ENCODE results near the gene SMYD5.

SMYD5 gene

GRCh38 chr2:73255007-73255644, 41.1 kb downstream of the SMYD5 start:
- Histone ChIP-seq H3K27me3 (replicated peaks; ENCODE audit: control insufficient read depth, insufficient read depth, low read length) (no peaks in the 10 kb centered on the region), H3K4me3 (replicated peaks; ENCODE audit: low read depth, low read length) (no peak overlapping the region), H3K36me3 (ENCODE audit: control insufficient read depth, insufficient read depth, low read length) (peaks cover 44% of the 10 kb centered on the region)
- no peak for DNase-seq (ENCODE audit: extremely low read depth, insufficient read length)
- TF ChIP-seq CTCF (IDR thresholded peaks at IDR 0.05; ENCODE audit: insufficient read depth, low read length, poor library complexity, severe bottlenecking), result no peak

- no peak for DNase-seq (ENCODE audit: extremely low read depth, insufficient read length)
- Histone ChIP-seq H3K4me3 (replicated peaks; ENCODE audit: low read depth, low read length) (no peak overlapping the region), H3K27me3 (replicated peaks; ENCODE audit: control insufficient read depth, insufficient read depth, low read length) (no peaks in the 10 kb centered on the region), H3K36me3 (ENCODE audit: control insufficient read depth, insufficient read depth, low read length) (peaks cover 35% of the 10 kb centered on the region)
- TF ChIP-seq CTCF (IDR thresholded peaks at IDR 0.05; ENCODE audit: insufficient read depth, low read length, poor library complexity, severe bottlenecking), result no peak
These were observed 42.0 kb downstream of the SMYD5 start for GRCh38 chr2:73255907-73256617.

GRCh38 chr2:73256618-73256922, 42.5 kb downstream of the SMYD5 start:
- H3K27me3 ChIP-seq (replicated peaks; ENCODE audit: control insufficient read depth, insufficient read depth, low read length), result no peaks in the 10 kb centered on the region
- H3K36me3 ChIP-seq (ENCODE audit: control insufficient read depth, insufficient read depth, low read length), result peaks cover 32% of the 10 kb centered on the region
- TF ChIP-seq CTCF (IDR thresholded peaks at IDR 0.05; ENCODE audit: insufficient read depth, low read length, poor library complexity, severe bottlenecking), result no peak
- no peak for DNase-seq (ENCODE audit: extremely low read depth, insufficient read length)
- H3K4me3 ChIP-seq (replicated peaks; ENCODE audit: low read depth, low read length), result no peak overlapping the region

GRCh38 chr2:73257021-73257420, 43.0 kb downstream of the SMYD5 start:
- DNase-seq (ENCODE audit: extremely low read depth, insufficient read length), result no peak
- peaks cover 32% of the 10 kb centered on the region for H3K36me3 ChIP-seq (ENCODE audit: control insufficient read depth, insufficient read depth, low read length)
- H3K27me3 ChIP-seq (replicated peaks; ENCODE audit: control insufficient read depth, insufficient read depth, low read length), result no peaks in the 10 kb centered on the region
- H3K4me3 ChIP-seq (replicated peaks; ENCODE audit: low read depth, low read length), result no peak overlapping the region
- no peak for TF ChIP-seq CTCF (IDR thresholded peaks at IDR 0.05; ENCODE audit: insufficient read depth, low read length, poor library complexity, severe bottlenecking)

- DNase-seq (ENCODE audit: extremely low read depth, insufficient read length), result no peak
- H3K27me3 ChIP-seq (replicated peaks; ENCODE audit: control insufficient read depth, insufficient read depth, low read length), result no peaks in the 10 kb centered on the region
- TF ChIP-seq CTCF (IDR thresholded peaks at IDR 0.05; ENCODE audit: insufficient read depth, low read length, poor library complexity, severe bottlenecking), result no peak
- no peak overlapping the region for H3K4me3 ChIP-seq (replicated peaks; ENCODE audit: low read depth, low read length)
- H3K36me3 ChIP-seq (ENCODE audit: control insufficient read depth, insufficient read depth, low read length), result peaks cover 31% of the 10 kb centered on the region
These were observed 43.5 kb downstream of the SMYD5 start for GRCh38 chr2:73257425-73258125.
